Endothelial cell of umbilical vein (primary cell): ENCODE measurements around the gene STX16. TPM values are rescaled to one million over a fixed set of nuclear protein-coding genes. Genes with fewer than 3 reads are reported as not detected.

Experiments
- BruUV-seq: library from RNA; stranded (reverse); fragments of 400-500 nt; replicated peaks from 2 replicates; lab custom pipeline; 2021; lab: Mats Ljungman, UMichigan
- CTCF ChIA-PET: fragments of 300-600, 350-600 bp; sonication (Branson Sonifier 250); formaldehyde crosslinking; loops from one replicate; lab custom pipeline; 2021; ENCODE audit warnings: antibody characterized with exemption, inconsistent platforms; lab: Charles Lee
- POLR2A ChIA-PET: fragments of 300-600, 350-600 bp; sonication (Branson Sonifier 250); formaldehyde crosslinking; loops from one replicate; lab custom pipeline; 2021; ENCODE audit warnings: antibody characterized with exemption, inconsistent platforms; lab: Charles Lee
- DNase-seq: peaks from one replicate; pipeline ENCODE4 v3.0.0-alpha.2; 2011; ENCODE audit warnings: low read depth, low spot score
- FAIRE-seq: peaks from 2 replicates; lab custom pipeline; 2011; peaks lifted over from hg19 to GRCh38; lab: Jason Lieb, UNC
- H2AFZ ChIP-seq: 2 replicates; pipeline ENCODE4 v1.6.0; 2012; ENCODE audit warnings: low read depth, low read length, control low read depth, inconsistent platforms
- H3K27ac ChIP-seq: 2 replicates; pipeline ENCODE4 v1.5.1; 2011; ENCODE audit warnings: low read depth, mild to moderate bottlenecking, control low read depth, low read length, moderate library complexity; ENCODE audit not compliant: insufficient read depth
- H3K27me3 ChIP-seq, 2 experiments: 2 replicates each; pipeline versions ENCODE4 v1.6.0 to v1.6.1; 2011; ENCODE audit warnings: low read length in 2 of 2, mixed read lengths in 1 of 2; ENCODE audit not compliant: control insufficient read depth in 2 of 2, insufficient read depth in 2 of 2
- H3K36me3 ChIP-seq, 2 experiments: 2 replicates in 1 of 2; 3 replicates in 1 of 2; pipeline ENCODE4 v1.5.1; 2011; ENCODE audit warnings: low read length in 2 of 2, mild to moderate bottlenecking in 1 of 2, moderate library complexity in 1 of 2; ENCODE audit not compliant: control insufficient read depth in 2 of 2, insufficient read depth in 2 of 2; ENCODE audit errors: extremely low read depth in 1 of 2
- H3K4me1 ChIP-seq: 3 replicates; pipeline ENCODE4 v1.5.1; 2011; ENCODE audit warnings: mild to moderate bottlenecking, low read length; ENCODE audit not compliant: control insufficient read depth, insufficient read depth; ENCODE audit errors: extremely low read depth
- H3K4me2 ChIP-seq: 2 replicates; pipeline ENCODE4 v1.6.1; 2011; ENCODE audit warnings: low read length, control low read depth, mixed read lengths; ENCODE audit not compliant: insufficient read depth
- H3K4me3 ChIP-seq, 3 experiments: fragments of 200-600 bp in 1 of 3; sonication (generic), shearing (Covaris generic) in 1 of 3; replicated peaks in 1 of 3; 2 replicates each; pipeline ENCODE4 v1.5.1; 2011 to 2016; ENCODE audit warnings: control low read depth in 3 of 3, low read length in 3 of 3, mild to moderate bottlenecking in 2 of 3, inconsistent platforms in 1 of 3, low read depth in 1 of 3, moderate library complexity in 1 of 3; ENCODE audit not compliant: insufficient read depth in 1 of 3
- H3K79me2 ChIP-seq: 2 replicates; pipeline ENCODE4 v1.6.0; 2012; ENCODE audit warnings: low read length, inconsistent platforms; ENCODE audit not compliant: control insufficient read depth, insufficient read depth
- H3K9ac ChIP-seq: replicated peaks from 2 replicates; pipeline ENCODE3; 2011; ENCODE audit warnings: low read length, control low read depth; ENCODE audit not compliant: insufficient read depth; ENCODE audit errors: extremely low read depth
- H3K9me1 ChIP-seq: replicated peaks from 3 replicates; pipeline ENCODE4 v1.6.0; 2011; ENCODE audit warnings: mild to moderate bottlenecking, low read length; ENCODE audit not compliant: control insufficient read depth, insufficient read depth; ENCODE audit errors: extremely low read depth
- H3K9me3 ChIP-seq: replicated peaks from 2 replicates; pipeline ENCODE4 v1.5.1; 2012; ENCODE audit warnings: low read length, inconsistent platforms; ENCODE audit not compliant: control insufficient read depth, insufficient read depth
- H4K20me1 ChIP-seq: replicated peaks from 2 replicates; pipeline ENCODE3; 2011; ENCODE audit warnings: mild to moderate bottlenecking, low read length; ENCODE audit not compliant: control insufficient read depth, insufficient read depth; ENCODE audit errors: extremely low read depth
- CTCF ChIP-seq, 2 donors: IDR thresholded peaks; 1 replicate in 1 of 2; 2 replicates in 1 of 2; pipeline ENCODE4 v1.5.1; 2011; ENCODE audit warnings: low read length in 2 of 2, mild to moderate bottlenecking in 2 of 2, moderate library complexity in 2 of 2, control low read depth in 1 of 2, inconsistent platforms in 1 of 2, low read depth in 1 of 2; ENCODE audit not compliant: insufficient read depth in 1 of 2; ENCODE audit errors: extremely low read depth in 1 of 2
- EZH2 ChIP-seq: IDR thresholded peaks from 2 replicates; pipeline ENCODE4 v1.6.1; 2012; ENCODE audit warnings: borderline replicate concordance, low read depth, mild to moderate bottlenecking, moderate library complexity, low read length, inconsistent platforms; ENCODE audit not compliant: severe bottlenecking
- FOS ChIP-seq: IDR thresholded peaks from 2 replicates; pipeline ENCODE4 v1.6.1; 2011; ENCODE audit warnings: mild to moderate bottlenecking, low read length, moderate library complexity, borderline replicate concordance; ENCODE audit not compliant: insufficient read depth
- GATA2 ChIP-seq: IDR thresholded peaks from 2 replicates; pipeline ENCODE4 v1.7.0; 2011; ENCODE audit warnings: low read depth, mild to moderate bottlenecking, moderate library complexity, mixed read lengths, low read length; ENCODE audit not compliant: insufficient read length, insufficient read depth
- JUN ChIP-seq: IDR thresholded peaks from 2 replicates; pipeline ENCODE4 v1.6.1; 2011; ENCODE audit warnings: borderline replicate concordance, low read depth; ENCODE audit not compliant: insufficient read length, insufficient read depth
- MAX ChIP-seq: IDR thresholded peaks from 2 replicates; pipeline ENCODE4 v1.6.1; 2011; ENCODE audit not compliant: insufficient read depth, insufficient read length
- MYC ChIP-seq: IDR thresholded peaks from one replicate; pipeline ENCODE4 v1.6.1; 2011; ENCODE audit warnings: mild to moderate bottlenecking, low read depth, low read length
- POLR2A ChIP-seq: IDR thresholded peaks from 2 replicates; pipeline ENCODE4 v1.6.1; 2012; ENCODE audit warnings: low read depth, mild to moderate bottlenecking, control low read depth, low read length
- POLR2AphosphoS5 ChIP-seq: IDR thresholded peaks from 2 replicates; pipeline ENCODE4 v1.6.1; 2012; ENCODE audit warnings: low read depth, mild to moderate bottlenecking, control low read depth, low read length, moderate library complexity; ENCODE audit not compliant: insufficient read depth
- dilution Hi-C: fragments of 300-500 bp; cut with MboI; formaldehyde crosslinking; loops from one replicate; pipeline ENCODE4 v1.15.0; 2019; ENCODE audit warnings: low sequenced_read_pairs; ENCODE audit not compliant: extremely low pct_ligation_motif_present
- intact Hi-C: fragments of 100-400 bp; cut with micrococcal nuclease; formaldehyde crosslinking; loops from one replicate; pipeline ENCODE4 v1.10.0; 2022
- polyA plus RNA-seq, 4 experiments: library from polyadenylated mRNA; depleted of rRNA in 3 of 4; stranded (reverse) in 3 of 4; unstranded in 1 of 4; fragments of >200 nt; gene quantifications; 2 replicates each; pipeline versions ENCODE4 v1.2.1 to v1.2.3, GENCODE V29; 2011 to 2012; ENCODE audit warnings: missing spikeins in 1 of 4
- total RNA-seq: library from RNA; stranded (reverse); gene quantifications from 2 replicates; pipeline ENCODE4 v1.2.3, GENCODE V29; 2021

The STX16 gene
- total and polyA plus RNA-seq, 2 donors (not counting 3 experiments of a cell fraction or from before 2014, with no cell fraction given), result 43.1 to 63.5 TPM

GRCh38 chr20:58646703-58647102, 4.4 kb upstream of the STX16 start:
- H3K27me3 ChIP-seq, result peaks cover 0 to 2% of the 10 kb centered on the region in 2 experiments
- no peak for FAIRE-seq
- intact Hi-C loops (no loop called here), dilution Hi-C loops (no loop called here)
- no peak overlapping the region for H3K27ac ChIP-seq
- H3K9me1 ChIP-seq, result no peaks in the 10 kb centered on the region
- no peak overlapping the region for H3K4me3 ChIP-seq
- no TSS peak for BruUV-seq
- H3K79me2 ChIP-seq, result peaks cover 7% of the 10 kb centered on the region
- no peak for DNase-seq
- H3K4me2 ChIP-seq, result no peak overlapping the region
- H3K9ac ChIP-seq, result no peak overlapping the region
- H3K4me1 ChIP-seq, result peaks cover 17% of the 10 kb centered on the region
- no peak overlapping the region for H2AFZ ChIP-seq
- ChIA-PET POLR2A (interaction anchor here (0.5 kb wide), 1 partner anchor 423 kb away, joined by 3 read pairs; no protein-coding TSS in a partner anchor), CTCF (interaction anchor here (1.6 to 3.3 kb wide), 4 partner anchors 7 to 165 kb away, joined by 6 to 32 read pairs (median 7); no protein-coding TSS in a partner anchor)
- no peaks in the 10 kb centered on the region for H4K20me1 ChIP-seq
- no peaks in the 10 kb centered on the region for H3K9me3 ChIP-seq
- H3K36me3 ChIP-seq, result no peaks in the 10 kb centered on the region
- no peak for TF ChIP-seq EZH2
- no peak for TF ChIP-seq MYC
- no peak for TF ChIP-seq CTCF (IDR thresholded peaks at IDR 0.05; ENCODE audit: extremely low read depth in 1 of 2, insufficient read depth in 1 of 2, low read depth in 1 of 2, low read length in 2 of 2)
- no peak for TF ChIP-seq POLR2AphosphoS5
- no peak for TF ChIP-seq MAX
- TF ChIP-seq FOS, result no peak
- no peak for TF ChIP-seq JUN
- no peak for TF ChIP-seq GATA2
- no peak for TF ChIP-seq POLR2A
